D721Med (cell line): ENCODE results near the gene CCDC24.

Experiments
- DNase-seq: peaks from one replicate; pipeline ENCODE4 v3.0.0; 2011; ENCODE audit warnings: low spot score; ENCODE audit not compliant: insufficient read length
- FAIRE-seq: peaks from 2 replicates; lab custom pipeline; 2011; peaks lifted over from hg19 to GRCh38; lab: Jason Lieb, UNC
- CTCF ChIP-seq: IDR thresholded peaks from 2 replicates; pipeline ENCODE4 v1.5.1; 2012; ENCODE audit warnings: mild to moderate bottlenecking, control low read depth; ENCODE audit not compliant: insufficient read depth; ENCODE audit errors: missing control alignments

CCDC24 gene

GRCh38 chr1:44044071-44044801, 52.8 kb downstream of the CCDC24 start:
- TF ChIP-seq CTCF = no peak
- FAIRE-seq (no peak), DNase-seq (no peak)

GRCh38 chr1:44045064-44045463, 53.7 kb downstream of the CCDC24 start:
- TF ChIP-seq CTCF = no peak
- FAIRE-seq (no peak), DNase-seq (no peak)
